ENCODE data around the gene MED13. TPM values are rescaled to one million over a fixed set of nuclear protein-coding genes. Genes with fewer than 3 reads are reported as not detected.
"Not testable (repeated sequence)": the region's sequence is repeated elsewhere in the genome, so short reads cannot be mapped to it uniquely, and the experiment has no call there.

MED13 gene
- total and polyA plus RNA-seq, 5 donors from 2014 or later, result 3.9 to 107 (median 5.9) TPM

DNA sequence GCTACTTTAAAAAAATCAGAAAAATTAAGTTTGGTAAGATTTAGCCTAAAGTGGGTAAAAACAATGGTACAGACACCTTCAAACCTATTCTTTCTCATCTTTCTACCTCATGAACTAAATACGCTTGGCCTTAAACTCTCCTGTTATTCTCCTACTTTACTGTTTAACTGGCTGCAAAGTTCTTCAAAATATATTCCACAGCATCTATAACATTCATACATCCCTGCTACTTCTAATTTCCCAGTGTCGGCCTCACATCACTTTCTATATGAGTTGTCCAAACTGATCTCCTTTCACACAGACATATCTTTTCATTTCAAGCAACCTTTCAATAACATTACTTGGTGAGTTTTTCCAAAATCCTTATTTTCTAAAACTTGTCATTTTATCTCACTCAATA lies 64.0 kb downstream of the MED13 start:
- Mint-ChIP-seq H3K27ac (peak overlapping the region in 1 of 3 donors; percentile 12), H3K4me3 (peak overlapping the region in 2 of 4 donors; percentile 0 to 4), H3K4me1 (peaks cover 48 to 68% (median 57%) of the 10 kb centered on the region in 4 donors), H3K27me3 (no peaks in the 10 kb centered on the region), H3K36me3 (peaks cover 14% of the 10 kb centered on the region), H3K9me3 (no peaks in the 10 kb centered on the region)
- peaks cover 27% of the 10 kb centered on the region for H3K36me3 ChIP-seq (ENCODE audit: control insufficient read depth, insufficient read depth, low read length)
- no peak overlapping the region for H3K4me3 ChIP-seq (ENCODE audit: low read depth, low read length)
- ATAC-seq (ENCODE audit: low read depth in 2 of 2), result no peak
- no peaks in the 10 kb centered on the region for H3K9me3 ChIP-seq (ENCODE audit: control insufficient read depth in 2 of 2, low read length in 2 of 2)
- DNase-seq, result no peak
- H3K4me1 ChIP-seq (ENCODE audit: control insufficient read depth, insufficient read depth, low read length, poor library complexity, severe bottlenecking), result peaks cover 22% of the 10 kb centered on the region
- H3K27me3 ChIP-seq (ENCODE audit: control insufficient read depth, insufficient read depth, low read length), result no peaks in the 10 kb centered on the region
- H3K27ac ChIP-seq (ENCODE audit: insufficient read depth, low read length, poor library complexity, severe bottlenecking), result no peak overlapping the region

DNA sequence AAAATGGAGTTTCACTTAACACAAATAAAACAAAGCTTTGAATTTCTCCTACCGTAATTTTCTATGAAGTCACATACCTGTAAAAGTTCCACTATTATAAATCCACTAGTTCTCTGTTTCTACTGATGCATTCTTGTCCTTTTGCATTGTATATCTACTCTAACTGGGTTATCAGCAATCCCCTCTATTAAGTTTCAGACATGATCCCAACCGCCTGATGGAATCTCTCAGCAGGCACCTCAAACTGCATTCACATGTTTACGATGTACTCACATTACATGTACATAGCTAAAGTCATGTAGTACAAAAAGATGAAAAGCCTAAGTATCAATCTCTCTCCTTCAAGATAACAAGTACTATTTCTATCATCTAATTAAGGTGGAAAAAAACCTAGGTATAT lies 64.9 kb downstream of the MED13 start:
- no peaks in the 10 kb centered on the region for H3K9me3 ChIP-seq (ENCODE audit: control insufficient read depth in 2 of 2, low read length in 2 of 2)
- H3K36me3 ChIP-seq (ENCODE audit: control insufficient read depth, insufficient read depth, low read length), result peaks cover 23% of the 10 kb centered on the region
- H3K27ac Mint-ChIP-seq, result no peak overlapping the region
- no peak overlapping the region for H3K27ac ChIP-seq (ENCODE audit: insufficient read depth, low read length, poor library complexity, severe bottlenecking)
- H3K4me1 ChIP-seq (ENCODE audit: control insufficient read depth, insufficient read depth, low read length, poor library complexity, severe bottlenecking), result peaks cover 20% of the 10 kb centered on the region
- H3K36me3 Mint-ChIP-seq, result peaks cover 9% of the 10 kb centered on the region
- H3K9me3 Mint-ChIP-seq, result no peaks in the 10 kb centered on the region
- H3K4me3 Mint-ChIP-seq, result peak overlapping the region in 1 of 4 donors; percentile 6
- DNase-seq (no peak), ATAC-seq (ENCODE audit: low read depth in 2 of 2) (no peak)
- no peaks in the 10 kb centered on the region for H3K27me3 ChIP-seq (ENCODE audit: control insufficient read depth, insufficient read depth, low read length)
- peaks cover 46 to 63% (median 54%) of the 10 kb centered on the region in 4 donors for H3K4me1 Mint-ChIP-seq
- H3K4me3 ChIP-seq (ENCODE audit: low read depth, low read length), result no peak overlapping the region
- no peaks in the 10 kb centered on the region for H3K27me3 Mint-ChIP-seq

DNA sequence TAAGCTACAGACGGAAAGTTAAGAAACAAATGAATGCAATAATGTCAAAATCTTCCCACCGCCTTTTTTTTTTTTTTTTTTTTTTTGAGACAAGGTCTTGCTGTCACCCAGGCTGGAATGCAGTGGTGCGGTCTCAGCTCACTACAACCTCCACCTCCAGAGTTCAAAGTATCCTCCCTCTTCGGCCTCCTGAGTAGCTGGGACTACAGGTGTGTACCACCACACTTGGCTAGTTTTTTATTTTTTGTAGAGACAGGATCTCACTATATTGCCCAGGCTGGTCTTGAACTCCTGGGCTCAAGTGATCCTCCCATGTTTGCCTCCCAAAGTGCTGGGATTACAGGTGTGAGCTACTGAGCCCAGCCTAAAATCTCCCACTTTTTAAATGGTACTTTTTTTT lies 66.5 kb downstream of the MED13 start:
- H3K9me3 ChIP-seq (ENCODE audit: control insufficient read depth in 2 of 2, low read length in 2 of 2); H3K36me3 Mint-ChIP-seq; H3K27me3 Mint-ChIP-seq; ATAC-seq (ENCODE audit: low read depth in 2 of 2); H3K27me3 ChIP-seq (ENCODE audit: control insufficient read depth, insufficient read depth, low read length); H3K9me3 Mint-ChIP-seq; DNase-seq; H3K27ac ChIP-seq (ENCODE audit: insufficient read depth, low read length, poor library complexity, severe bottlenecking): not testable (repeated sequence)
- Mint-ChIP-seq H3K4me3 (peak overlapping the region in 1 of 4 donors; percentile 5), H3K27ac (peak overlapping the region in 1 of 3 donors; percentile 22), H3K4me1 (peaks cover 35 to 49% (median 41%) of the 10 kb centered on the region in 4 donors)
- peaks cover 16% of the 10 kb centered on the region for H3K4me1 ChIP-seq (ENCODE audit: control insufficient read depth, insufficient read depth, low read length, poor library complexity, severe bottlenecking)
- H3K4me3 ChIP-seq (ENCODE audit: low read depth, low read length), result peak overlapping the region; percentile 1
- H3K36me3 ChIP-seq (ENCODE audit: control insufficient read depth, insufficient read depth, low read length), result peaks cover 25% of the 10 kb centered on the region

DNA sequence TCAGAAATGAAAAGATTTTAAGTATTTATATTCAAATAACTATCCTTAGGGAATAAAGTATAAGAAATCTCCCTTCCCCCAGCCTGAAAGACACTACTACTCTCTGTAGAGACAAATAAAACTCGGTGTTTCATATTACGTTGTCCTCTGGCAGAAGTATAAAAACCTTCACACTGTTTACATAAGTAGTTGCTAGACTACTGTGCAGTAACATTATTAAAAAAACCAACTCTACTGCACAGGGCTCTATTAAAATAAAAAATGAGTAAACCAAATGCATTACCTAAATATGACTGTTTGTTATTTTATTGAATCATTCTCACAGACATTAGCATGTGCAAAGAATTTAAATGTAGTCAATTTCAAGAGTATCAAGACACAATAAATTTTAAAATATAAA lies 67.4 kb downstream of the MED13 start:
- Histone ChIP-seq H3K27ac (ENCODE audit: insufficient read depth, low read length, poor library complexity, severe bottlenecking) (no peak overlapping the region), H3K36me3 (ENCODE audit: control insufficient read depth, insufficient read depth, low read length) (peaks cover 32% of the 10 kb centered on the region), H3K4me3 (ENCODE audit: low read depth, low read length) (no peak overlapping the region), H3K27me3 (ENCODE audit: control insufficient read depth, insufficient read depth, low read length) (no peaks in the 10 kb centered on the region), H3K9me3 (ENCODE audit: control insufficient read depth in 2 of 2, low read length in 2 of 2) (no peaks in the 10 kb centered on the region), H3K4me1 (ENCODE audit: control insufficient read depth, insufficient read depth, low read length, poor library complexity, severe bottlenecking) (peaks cover 16% of the 10 kb centered on the region)
- peaks cover 3% of the 10 kb centered on the region for H3K36me3 Mint-ChIP-seq
- H3K4me3 Mint-ChIP-seq, result no peak overlapping the region
- no peaks in the 10 kb centered on the region for H3K27me3 Mint-ChIP-seq
- H3K9me3 Mint-ChIP-seq, result no peaks in the 10 kb centered on the region
- no peak overlapping the region for H3K27ac Mint-ChIP-seq
- peaks cover 35 to 44% (median 38%) of the 10 kb centered on the region in 4 donors for H3K4me1 Mint-ChIP-seq
- DNase-seq (no peak), ATAC-seq (ENCODE audit: low read depth in 2 of 2) (no peak)

DNA sequence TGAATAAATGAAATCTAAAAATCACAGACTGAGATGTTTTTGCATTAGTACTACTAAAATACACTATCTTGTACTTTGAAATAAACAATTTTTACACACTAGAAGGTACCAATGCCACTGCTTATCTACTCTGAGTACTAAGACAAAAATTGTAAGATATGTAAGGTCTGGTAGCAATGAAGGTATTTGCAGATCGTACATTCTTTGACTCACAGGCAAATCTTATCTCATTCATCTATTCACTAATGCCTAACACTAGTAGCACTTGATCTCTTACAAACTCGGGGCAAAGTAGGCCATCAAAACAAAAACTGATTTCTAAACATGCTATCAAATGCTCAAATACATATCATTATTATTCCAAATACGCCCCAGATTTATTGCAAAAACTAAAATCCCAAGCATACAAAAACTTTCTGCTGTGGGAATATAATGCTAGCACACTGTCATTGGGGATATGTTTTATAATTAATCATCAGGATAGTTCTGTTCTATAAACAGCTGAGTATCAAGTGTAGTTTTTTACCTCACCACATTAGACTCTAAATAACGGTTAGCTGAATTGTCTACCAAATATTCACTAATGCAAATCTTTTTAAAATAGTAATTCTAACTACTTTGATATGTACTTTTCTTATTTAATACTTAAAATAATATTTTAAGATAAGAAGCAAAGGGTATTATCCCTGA lies 68.0 kb downstream of the MED13 start:
- Histone ChIP-seq H3K9me3 (ENCODE audit: control insufficient read depth in 2 of 2, low read length in 2 of 2) (no peaks in the 10 kb centered on the region), H3K4me3 (ENCODE audit: low read depth, low read length) (no peak overlapping the region), H3K27ac (ENCODE audit: insufficient read depth, low read length, poor library complexity, severe bottlenecking) (no peak overlapping the region), H3K27me3 (ENCODE audit: control insufficient read depth, insufficient read depth, low read length) (no peaks in the 10 kb centered on the region), H3K36me3 (ENCODE audit: control insufficient read depth, insufficient read depth, low read length) (peaks cover 37% of the 10 kb centered on the region), H3K4me1 (ENCODE audit: control insufficient read depth, insufficient read depth, low read length, poor library complexity, severe bottlenecking) (peaks cover 16% of the 10 kb centered on the region)
- H3K27me3 Mint-ChIP-seq, result no peaks in the 10 kb centered on the region
- DNase-seq, result no peak
- no peak for ATAC-seq (ENCODE audit: low read depth in 2 of 2)
- H3K4me1 Mint-ChIP-seq, result peaks cover 35 to 43% (median 37%) of the 10 kb centered on the region in 4 donors
- H3K27ac Mint-ChIP-seq, result peak overlapping the region in 2 of 3 donors; percentile 11 to 64
- H3K36me3 Mint-ChIP-seq, result peaks cover 7% of the 10 kb centered on the region
- H3K4me3 Mint-ChIP-seq, result no peak overlapping the region
- H3K9me3 Mint-ChIP-seq, result no peaks in the 10 kb centered on the region

DNA sequence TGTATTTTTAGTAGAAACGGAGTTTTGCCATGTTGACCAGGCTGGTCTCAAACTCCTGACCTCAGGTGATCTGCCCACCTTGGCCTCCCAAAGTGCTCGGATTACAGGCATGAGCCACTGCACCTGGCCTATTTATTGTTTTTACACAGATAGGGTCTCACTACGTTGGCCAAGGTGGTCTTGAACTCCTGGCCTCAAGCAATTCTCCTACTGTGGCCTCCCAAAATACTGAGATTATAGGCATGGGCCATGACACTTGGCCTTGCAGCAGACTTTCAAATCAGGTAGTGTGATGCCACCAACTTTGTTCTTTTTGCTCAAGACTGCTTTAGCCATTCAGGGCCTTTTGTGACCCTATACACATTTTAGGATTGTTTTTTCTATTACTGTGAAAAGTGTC lies 75.6 kb downstream of the MED13 start:
- H3K4me3 ChIP-seq (ENCODE audit: low read depth, low read length), result no peak overlapping the region
- H3K4me1 ChIP-seq (ENCODE audit: control insufficient read depth, insufficient read depth, low read length, poor library complexity, severe bottlenecking), result no peaks in the 10 kb centered on the region
- no peaks in the 10 kb centered on the region for H3K9me3 ChIP-seq (ENCODE audit: control insufficient read depth in 2 of 2, low read length in 2 of 2)
- H3K27ac ChIP-seq (ENCODE audit: insufficient read depth, low read length, poor library complexity, severe bottlenecking), result no peak overlapping the region
- Mint-ChIP-seq H3K9me3 (no peaks in the 10 kb centered on the region), H3K36me3 (peaks cover 27% of the 10 kb centered on the region), H3K4me1 (peaks cover 0 to 7% (median 3%) of the 10 kb centered on the region in 4 donors), H3K27me3 (no peaks in the 10 kb centered on the region), H3K27ac (no peak overlapping the region), H3K4me3 (no peak overlapping the region)
- no peak for ATAC-seq (ENCODE audit: low read depth in 2 of 2)
- H3K36me3 ChIP-seq (ENCODE audit: control insufficient read depth, insufficient read depth, low read length), result peaks cover 79% of the 10 kb centered on the region
- no peak for DNase-seq
- H3K27me3 ChIP-seq (ENCODE audit: control insufficient read depth, insufficient read depth, low read length), result no peaks in the 10 kb centered on the region

DNA sequence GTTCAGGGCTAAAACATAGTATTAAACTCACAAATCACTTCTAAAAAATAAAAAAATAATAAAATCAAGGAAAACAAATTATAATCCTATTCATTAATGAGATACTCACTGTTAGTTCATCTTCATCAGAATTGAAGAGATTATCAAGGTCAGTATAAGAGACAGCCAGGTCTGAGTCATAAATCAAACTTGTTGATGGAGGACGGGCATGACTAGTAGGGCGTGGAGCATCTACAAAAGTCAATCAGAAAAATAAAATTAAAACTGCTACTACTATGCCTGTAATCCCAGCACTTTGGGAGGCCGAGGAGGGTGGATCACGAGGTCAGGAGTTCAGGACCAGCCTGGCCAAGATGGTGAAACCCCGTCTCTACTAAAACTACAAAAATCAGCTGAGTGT lies 78.2 kb downstream of the MED13 start:
- Histone ChIP-seq H3K4me3 (ENCODE audit: low read depth, low read length) (no peak overlapping the region), H3K27me3 (ENCODE audit: control insufficient read depth, insufficient read depth, low read length) (no peaks in the 10 kb centered on the region), H3K9me3 (ENCODE audit: control insufficient read depth in 2 of 2, low read length in 2 of 2) (no peaks in the 10 kb centered on the region), H3K4me1 (ENCODE audit: control insufficient read depth, insufficient read depth, low read length, poor library complexity, severe bottlenecking) (no peaks in the 10 kb centered on the region), H3K27ac (ENCODE audit: insufficient read depth, low read length, poor library complexity, severe bottlenecking) (no peak overlapping the region), H3K36me3 (ENCODE audit: control insufficient read depth, insufficient read depth, low read length) (peaks cover 83% of the 10 kb centered on the region)
- H3K4me3 Mint-ChIP-seq, result no peak overlapping the region
- no peak for DNase-seq
- H3K27me3 Mint-ChIP-seq, result no peaks in the 10 kb centered on the region
- H3K9me3 Mint-ChIP-seq, result no peaks in the 10 kb centered on the region
- H3K36me3 Mint-ChIP-seq, result peaks cover 36% of the 10 kb centered on the region
- peaks cover 0 to 9% (median 3%) of the 10 kb centered on the region in 4 donors for H3K4me1 Mint-ChIP-seq
- H3K27ac Mint-ChIP-seq, result no peak overlapping the region
- no peak for ATAC-seq (ENCODE audit: low read depth in 2 of 2)

DNA sequence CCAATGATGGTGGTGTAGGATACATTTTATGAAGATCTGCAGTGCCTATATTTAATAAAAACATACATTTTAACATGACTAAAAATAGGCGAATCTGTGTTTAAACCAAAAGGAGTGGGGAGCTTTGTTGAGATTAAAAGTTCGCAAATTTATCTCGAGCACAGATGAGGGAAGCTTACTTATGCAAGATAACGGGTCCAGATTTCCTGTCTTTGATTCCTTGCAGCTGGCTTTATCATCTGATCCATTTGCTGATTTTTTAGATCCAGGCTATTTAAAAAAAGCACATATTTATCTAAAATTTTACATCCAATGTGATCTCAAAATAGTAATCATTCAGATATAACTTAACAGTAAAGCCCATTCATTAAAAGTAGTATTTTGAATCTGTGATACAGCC lies 80.3 kb downstream of the MED13 start:
- H3K9me3 ChIP-seq (ENCODE audit: control insufficient read depth in 2 of 2, low read length in 2 of 2), result no peaks in the 10 kb centered on the region
- H3K27ac ChIP-seq (ENCODE audit: insufficient read depth, low read length, poor library complexity, severe bottlenecking), result no peak overlapping the region
- ATAC-seq (ENCODE audit: low read depth in 2 of 2) (no peak), DNase-seq (no peak)
- peaks cover 44% of the 10 kb centered on the region for H3K36me3 Mint-ChIP-seq
- peak overlapping the region in 1 of 3 donors; percentile 47 for H3K27ac Mint-ChIP-seq
- H3K4me1 ChIP-seq (ENCODE audit: control insufficient read depth, insufficient read depth, low read length, poor library complexity, severe bottlenecking), result no peaks in the 10 kb centered on the region
- peaks cover 86% of the 10 kb centered on the region for H3K36me3 ChIP-seq (ENCODE audit: control insufficient read depth, insufficient read depth, low read length)
- H3K4me1 Mint-ChIP-seq, result peaks cover 6 to 20% (median 15%) of the 10 kb centered on the region in 4 donors
- H3K27me3 Mint-ChIP-seq, result no peaks in the 10 kb centered on the region
- no peaks in the 10 kb centered on the region for H3K27me3 ChIP-seq (ENCODE audit: control insufficient read depth, insufficient read depth, low read length)
- no peak overlapping the region for H3K4me3 Mint-ChIP-seq
- no peak overlapping the region for H3K4me3 ChIP-seq (ENCODE audit: low read depth, low read length)
- H3K9me3 Mint-ChIP-seq, result no peaks in the 10 kb centered on the region
